Liver (tissue), 9 donors: ENCODE data around the gene RBM42. TPM values are rescaled to one million over a fixed set of nuclear protein-coding genes. Genes with fewer than 3 reads are reported as not detected.
"Not testable (repeated sequence)": the region's sequence is repeated elsewhere in the genome, so short reads cannot be mapped to it uniquely, and the experiment has no call there.

Source experiments
- DNase-seq: peaks from one replicate; pipeline ENCODE4 v3.0.0-alpha.2; 2017; ENCODE audit warnings: low spot score
- H3K27ac ChIP-seq, 2 donors: one replicate each; pipeline ENCODE4 v1.7.0; 2013; ENCODE audit warnings: inconsistent platforms in 2 of 2, low read length in 2 of 2, control low read depth in 1 of 2, low read depth in 1 of 2, mild to moderate bottlenecking in 1 of 2
- H3K27me3 ChIP-seq, 4 donors: one replicate each; pipeline versions ENCODE4 v1.6.1 to v1.7.0; 2013; ENCODE audit warnings: low read length in 3 of 4, inconsistent platforms in 1 of 4, mild to moderate bottlenecking in 1 of 4, moderate library complexity in 1 of 4; ENCODE audit not compliant: control insufficient read depth in 4 of 4, insufficient read depth in 4 of 4
- H3K36me3 ChIP-seq, 4 donors: one replicate each; pipeline versions ENCODE4 v1.6.1 to v1.7.0; 2013; ENCODE audit warnings: low read length in 3 of 4, mild to moderate bottlenecking in 3 of 4, low read depth in 1 of 4, moderate library complexity in 1 of 4; ENCODE audit not compliant: control insufficient read depth in 4 of 4, insufficient read depth in 3 of 4
- H3K4me1 ChIP-seq, 4 donors: one replicate each; pipeline versions ENCODE4 v1.6.1 to v1.7.0; 2013; ENCODE audit warnings: low read length in 3 of 4, mild to moderate bottlenecking in 3 of 4, moderate library complexity in 1 of 4; ENCODE audit not compliant: control insufficient read depth in 4 of 4, insufficient read depth in 4 of 4
- H3K4me3 ChIP-seq, 3 donors: one replicate each; pipeline versions ENCODE4 v1.6.1 to v1.7.0; 2013; ENCODE audit warnings: low read length in 3 of 3, control low read depth in 1 of 3, low read depth in 1 of 3, mild to moderate bottlenecking in 1 of 3
- H3K9ac ChIP-seq, 2 donors: one replicate each; pipeline ENCODE4 v1.7.0; 2013; ENCODE audit warnings: low read length in 2 of 2, mild to moderate bottlenecking in 2 of 2, moderate library complexity in 2 of 2, control low read depth in 1 of 2, low read depth in 1 of 2
- H3K9me3 ChIP-seq, 4 donors: one replicate each; pipeline versions ENCODE4 v1.6.1 to v1.7.0; 2013; ENCODE audit warnings: low read length in 3 of 4; ENCODE audit not compliant: control insufficient read depth in 4 of 4
- CTCF ChIP-seq: fragments of 150-350 bp; IDR thresholded peaks from 2 replicates; pipeline ENCODE4 v1.5.1; 2017; ENCODE audit warnings: improper control_type of control experiment, low read depth, low read length; ENCODE audit not compliant: missing input control
- EGR1 ChIP-seq, 2 donors: IDR thresholded peaks; 2 replicates each; pipeline ENCODE4 v1.6.1; 2016 to 2018; ENCODE audit warnings: antibody characterized with exemption in 2 of 2, low read depth in 2 of 2
- FOXA1 ChIP-seq: IDR thresholded peaks from 2 replicates; pipeline ENCODE4 v1.6.1; 2016; ENCODE audit warnings: antibody characterized with exemption
- FOXA2 ChIP-seq: IDR thresholded peaks from 2 replicates; pipeline ENCODE4 v1.6.1; 2016; ENCODE audit warnings: antibody characterized with exemption
- GABPA ChIP-seq, 2 donors: IDR thresholded peaks in 1 of 2; conservative IDR thresholded peaks in 1 of 2; 2 replicates each; pipeline ENCODE4 v1.6.1; 2016; ENCODE audit warnings: antibody characterized with exemption in 2 of 2, mild to moderate bottlenecking in 1 of 2, moderate library complexity in 1 of 2
- HNF4A ChIP-seq, 2 donors: conservative IDR thresholded peaks; 2 replicates each; pipeline ENCODE4 v1.6.1; 2016; ENCODE audit warnings: antibody characterized with exemption in 2 of 2, mild to moderate bottlenecking in 2 of 2
- HNF4G ChIP-seq: IDR thresholded peaks from 2 replicates; pipeline ENCODE4 v1.6.1; 2016; ENCODE audit warnings: antibody characterized with exemption
- JUND ChIP-seq, 2 donors: IDR thresholded peaks; 2 replicates each; pipeline ENCODE4 v1.6.1; 2016; ENCODE audit warnings: antibody characterized with exemption in 2 of 2
- MAX ChIP-seq: IDR thresholded peaks from 2 replicates; pipeline ENCODE4 v1.6.1; 2016; ENCODE audit warnings: antibody characterized with exemption
- NR2F2 ChIP-seq: IDR thresholded peaks from 2 replicates; pipeline ENCODE4 v1.6.1; 2016; ENCODE audit warnings: antibody characterized with exemption
- RAD21 ChIP-seq, 2 donors: IDR thresholded peaks; 2 replicates each; pipeline ENCODE4 v1.6.1; 2016; ENCODE audit warnings: antibody characterized with exemption in 2 of 2, mild to moderate bottlenecking in 2 of 2
- REST ChIP-seq: IDR thresholded peaks from 2 replicates; pipeline ENCODE4 v1.6.1; 2016; ENCODE audit warnings: antibody characterized with exemption, mild to moderate bottlenecking
- RXRA ChIP-seq, 2 donors: IDR thresholded peaks; 2 replicates each; pipeline ENCODE4 v1.6.1; 2017 to 2018; ENCODE audit warnings: antibody characterized with exemption in 2 of 2, mild to moderate bottlenecking in 1 of 2
- SP1 ChIP-seq: IDR thresholded peaks from 2 replicates; pipeline ENCODE4 v1.6.1; 2018; ENCODE audit warnings: antibody characterized with exemption, mild to moderate bottlenecking
- TAF1 ChIP-seq: conservative IDR thresholded peaks from 2 replicates; pipeline ENCODE4 v1.6.1; 2016; ENCODE audit warnings: antibody characterized with exemption, mild to moderate bottlenecking
- YY1 ChIP-seq: IDR thresholded peaks from 2 replicates; pipeline ENCODE4 v1.6.1; 2016; ENCODE audit warnings: antibody characterized with exemption, mild to moderate bottlenecking
- ZBTB33 ChIP-seq: IDR thresholded peaks from 2 replicates; pipeline ENCODE4 v1.6.1; 2016; ENCODE audit warnings: antibody characterized with exemption
- WGBS: extraction: QIAGEN DNeasy Blood & Tissue Kit; methylation state at CpG from one replicate; pipeline ENCODE4 v1.1.7; 2013; 5-methylcytosine and 5-hydroxymethylcytosine counted together
- polyA plus RNA-seq, 2 donors: library from polyadenylated mRNA; stranded (reverse) in 1 of 2; unstranded in 1 of 2; fragments of 200-250 nt in 1 of 2; fragments of >200 nt in 1 of 2; fragmentation: Nextera tagmentation in 1 of 2; extraction: Ambion mirVana in 1 of 2; gene quantifications; one replicate each; pipeline versions ENCODE4 v1.2.1 to v1.2.3, GENCODE V29; 2013 to 2015
- total RNA-seq, 2 donors: library from RNA; depleted of rRNA; stranded (reverse); fragments of >200 nt; gene quantifications; one replicate each; pipeline ENCODE4 v1.2.3, GENCODE V29; 2014
- TF ChIP-seq, protein P1 (sequence below): IDR thresholded peaks from 2 replicates; pipeline ENCODE4 v1.6.1; 2016; ENCODE audit warnings: antibody characterized with exemption
- donor health status: healthy.
- donor health status: healthy.
- donor health status: healthy.
- donor health status: healthy.
- donor health status: healthy.

Gene RBM42
- total and polyA plus RNA-seq, 4 donors: 17.8 to 34.7 (median 20.1) TPM

DNA sequence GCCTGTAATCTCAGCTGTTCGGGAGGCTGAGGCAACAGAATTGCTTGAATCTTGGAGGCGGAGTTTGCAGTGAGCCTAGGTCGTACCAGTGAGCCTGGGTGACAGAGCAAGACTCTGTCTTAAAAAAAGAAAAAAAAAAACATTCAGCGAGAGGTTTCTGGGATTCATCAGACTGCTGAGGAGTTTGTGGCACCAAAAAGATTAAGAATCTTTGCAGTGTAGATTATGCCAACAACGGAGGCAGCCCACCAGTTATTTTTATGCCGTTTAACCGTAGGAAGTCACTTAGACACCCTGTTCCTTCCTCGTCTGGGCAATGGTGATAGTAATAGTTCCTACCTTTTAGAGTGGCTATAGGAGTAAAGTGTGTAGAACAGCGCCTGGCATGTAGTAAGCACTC is 21.7 kb downstream of the RBM42 start:
- 85% methylated on average over 9 of the region's 9 CpGs for whole genome bisulfite sequencing
- no peak for DNase-seq
- Histone ChIP-seq H3K27me3 (no peaks in the 10 kb centered on the region), H3K4me3 (no peak overlapping the region), H3K27ac (no peak overlapping the region), H3K9me3 (no peaks in the 10 kb centered on the region), H3K4me1 (peaks cover 5 to 14% (median 9%) of the 10 kb centered on the region in 4 donors), H3K36me3 (peaks cover 7 to 30% (median 14%) of the 10 kb centered on the region in 4 donors), H3K9ac (no peak overlapping the region)
- no peak for TF ChIP-seq SP1
- no peak for TF ChIP-seq JUND (IDR thresholded peaks at IDR 0.05)
- TF ChIP-seq CTCF: no peak
- TF ChIP-seq FOXA2: no peak
- no peak for TF ChIP-seq ZBTB33
- no peak for TF ChIP-seq TAF1
- TF ChIP-seq NR2F2: no peak
- TF ChIP-seq EGR1 (IDR thresholded peaks at IDR 0.05; ENCODE audit: low read depth in 2 of 2): no peak
- no peak for TF ChIP-seq RAD21 (IDR thresholded peaks at IDR 0.05)
- TF ChIP-seq REST: no peak
- no peak for TF ChIP-seq YY1
- no peak for TF ChIP-seq GABPA (IDR thresholded peaks at IDR 0.05 in 1 of 2, conservative IDR thresholded peaks at IDR 0.05 in 1 of 2)
- TF ChIP-seq FOXA1: no peak
- TF ChIP-seq RXRA (IDR thresholded peaks at IDR 0.05): no peak
- no peak for TF ChIP-seq HNF4A (conservative IDR thresholded peaks at IDR 0.05)
- TF ChIP-seq, protein P1, sequence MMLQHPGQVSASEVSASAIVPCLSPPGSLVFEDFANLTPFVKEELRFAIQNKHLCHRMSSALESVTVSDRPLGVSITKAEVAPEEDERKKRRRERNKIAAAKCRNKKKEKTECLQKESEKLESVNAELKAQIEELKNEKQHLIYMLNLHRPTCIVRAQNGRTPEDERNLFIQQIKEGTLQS: no peak
- no peak for TF ChIP-seq HNF4G
- no peak for TF ChIP-seq MAX

GRCh38 chr19:35654828-35655227 is 26.0 kb downstream of the RBM42 start:
- H3K36me3 ChIP-seq: peaks cover 18 to 63% (median 31%) of the 10 kb centered on the region in 4 donors
- not testable (repeated sequence) for H3K4me1 ChIP-seq, H3K27me3 ChIP-seq, DNase-seq, H3K4me3 ChIP-seq, H3K9me3 ChIP-seq, H3K27ac ChIP-seq, H3K9ac ChIP-seq
- 94% methylated on average over 6 of the region's 6 CpGs for WGBS
